Measurements from ENCODE around the gene RPLP2. TPM values are rescaled to one million over a fixed set of nuclear protein-coding genes. Genes with fewer than 3 reads are reported as not detected.

Gene RPLP2
- total and polyA plus RNA-seq, 4 donors = 441 to 2,648 (median 1,513) TPM

- DNase-seq (no peak), ATAC-seq (ENCODE audit: insufficient read depth, low FRiP score) (no peak)
- 78 to 88% methylated on average over 35 to 36 of the region's 36 CpGs for WGBS, 2 donors
- Histone ChIP-seq H3K36me3 (ENCODE audit: control insufficient read depth in 4 of 4, insufficient read depth in 4 of 4, low read length in 4 of 4) (no peaks in the 10 kb centered on the region), H3K9ac (ENCODE audit: insufficient read depth in 1 of 2, low read length in 2 of 2) (no peak overlapping the region), H3K4me3 (no peak overlapping the region), H3K4me1 (ENCODE audit: control insufficient read depth in 5 of 5, insufficient read depth in 5 of 5, low read length in 5 of 5) (peaks cover 0 to 11% (median 4%) of the 10 kb centered on the region in 5 donors), H3K27ac (ENCODE audit: low read depth in 1 of 2, low read length in 1 of 2) (no peak overlapping the region), H3K9me3 (ENCODE audit: control insufficient read depth in 4 of 4, insufficient read depth in 3 of 4, low read length in 3 of 4) (no peaks in the 10 kb centered on the region), H3K27me3 (ENCODE audit: control insufficient read depth in 3 of 3, insufficient read depth in 3 of 3, low read length in 2 of 3) (no peaks in the 10 kb centered on the region)
- TF ChIP-seq CTCF (IDR thresholded peaks at IDR 0.05; ENCODE audit: control extremely low read depth, extremely low read depth) = no peak
These were observed 27.2 kb upstream of the RPLP2 start for GRCh38 chr11:782264-783174.

DNA sequence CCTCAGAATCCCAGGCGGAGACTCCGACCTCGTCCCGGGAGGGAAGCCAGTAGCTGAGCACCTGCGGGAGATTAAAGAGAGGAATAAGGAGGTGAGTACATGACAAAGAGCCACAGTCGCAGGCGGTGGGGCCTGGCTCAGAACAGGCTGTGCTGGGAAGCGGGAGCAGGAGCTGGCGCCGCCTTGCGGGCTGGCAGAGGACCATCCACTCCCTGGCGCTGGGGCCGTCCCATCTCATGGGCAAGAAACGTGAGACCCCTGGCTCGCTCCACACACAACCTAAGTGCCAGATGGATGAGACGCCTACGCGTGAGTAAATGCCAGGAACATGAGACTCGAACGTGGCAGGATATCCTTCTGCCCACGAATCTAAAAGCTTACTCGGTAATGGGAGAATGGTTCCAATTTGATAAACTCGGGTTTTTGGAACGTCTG, 26.2 kb upstream of the RPLP2 start:
- H3K4me3 ChIP-seq = no peak overlapping the region
- ATAC-seq (ENCODE audit: insufficient read depth, low FRiP score) (peak; percentile 77), DNase-seq (peak; percentile 70 to 80 (median 78))
- H3K4me1 ChIP-seq (ENCODE audit: control insufficient read depth in 5 of 5, insufficient read depth in 5 of 5, low read length in 5 of 5) = peaks cover 0 to 7% (median 3%) of the 10 kb centered on the region in 5 donors
- no peaks in the 10 kb centered on the region for H3K36me3 ChIP-seq (ENCODE audit: control insufficient read depth in 4 of 4, insufficient read depth in 4 of 4, low read length in 4 of 4)
- no peak overlapping the region for H3K27ac ChIP-seq (ENCODE audit: low read depth in 1 of 2, low read length in 1 of 2)
- H3K9ac ChIP-seq (ENCODE audit: insufficient read depth in 1 of 2, low read length in 2 of 2) = no peak overlapping the region
- peak; percentile 22 for TF ChIP-seq CTCF (IDR thresholded peaks at IDR 0.05; ENCODE audit: control extremely low read depth, extremely low read depth)
- no peaks in the 10 kb centered on the region for H3K9me3 ChIP-seq (ENCODE audit: control insufficient read depth in 4 of 4, insufficient read depth in 3 of 4, low read length in 3 of 4)
- 38 to 40% methylated on average over 24 of the region's 24 CpGs for WGBS, 2 donors
- no peaks in the 10 kb centered on the region for H3K27me3 ChIP-seq (ENCODE audit: control insufficient read depth in 3 of 3, insufficient read depth in 3 of 3, low read length in 2 of 3)

- WGBS, 2 donors = 81 to 89% methylated on average over 23 to 24 of the region's 24 CpGs
- DNase-seq = no peak
These were observed 23.3 kb upstream of the RPLP2 start for GRCh38 chr11:786235-787083.

More at GRCh38 chr11:786235-787083, 23.3 kb upstream of the RPLP2 start:
- no peaks in the 10 kb centered on the region for H3K27me3 ChIP-seq (ENCODE audit: control insufficient read depth in 3 of 3, insufficient read depth in 3 of 3, low read length in 2 of 3)
- H3K36me3 ChIP-seq (ENCODE audit: control insufficient read depth in 4 of 4, insufficient read depth in 4 of 4, low read length in 4 of 4) = peaks cover 0 to 4% (median 0%) of the 10 kb centered on the region in 4 donors
- H3K4me3 ChIP-seq = no peak overlapping the region
- H3K27ac ChIP-seq (ENCODE audit: low read depth in 1 of 2, low read length in 1 of 2) = no peak overlapping the region
- H3K4me1 ChIP-seq (ENCODE audit: control insufficient read depth in 5 of 5, insufficient read depth in 5 of 5, low read length in 5 of 5) = peaks cover 0 to 7% (median 3%) of the 10 kb centered on the region in 5 donors
- no peak overlapping the region for H3K9ac ChIP-seq (ENCODE audit: insufficient read depth in 1 of 2, low read length in 2 of 2)
- TF ChIP-seq CTCF (IDR thresholded peaks at IDR 0.05; ENCODE audit: control extremely low read depth, extremely low read depth) = no peak
- no peaks in the 10 kb centered on the region for H3K9me3 ChIP-seq (ENCODE audit: control insufficient read depth in 4 of 4, insufficient read depth in 3 of 4, low read length in 3 of 4)
- ATAC-seq (ENCODE audit: insufficient read depth, low FRiP score) = no peak

All from lung (tissue), 12 donors.